Glomerular endothelial cell (primary cell): ENCODE measurements around the gene FAM107B. TPM values are rescaled to one million over a fixed set of nuclear protein-coding genes. Genes with fewer than 3 reads are reported as not detected.
A peak's percentile ranks its signal among the peaks of the same experiment; 100 is the strongest.

Experiments used
- DNase-seq: peaks from one replicate; pipeline ENCODE4 v3.0.0-alpha.2; 2011; ENCODE audit warnings: low read depth, low spot score; ENCODE audit errors: extremely low read depth
- total RNA-seq: library from RNA; depleted of rRNA; stranded (reverse); fragments of >200 nt; gene quantifications from 2 replicates; pipeline ENCODE4 v1.2.3, GENCODE V29; 2015

The FAM107B gene
- total RNA-seq, 1 donor from 2014 or later: 81.1 TPM

- no peak for DNase-seq
Observed at GRCh38 chr10:14779001-14779651, 4.4 kb upstream of the FAM107B start.

- no peak for DNase-seq
Observed at GRCh38 chr10:14776546-14776945, 1.8 kb upstream of the FAM107B start.

- no peak for DNase-seq
Observed at GRCh38 chr10:14775656-14776055, 959 bp upstream of the FAM107B start.

GRCh38 chr10:14774214-14774580, 500 bp downstream of the FAM107B start:
- DNase-seq: no peak

- DNase-seq: no peak
Observed at GRCh38 chr10:14773551-14774213, 1.0 kb downstream of the FAM107B start.

GRCh38 chr10:14772399-14772798, 2.3 kb downstream of the FAM107B start:
- no peak for DNase-seq

- no peak for DNase-seq
Observed at GRCh38 chr10:14770927-14771326, 3.8 kb downstream of the FAM107B start.

GRCh38 chr10:14761372-14761771, 13.3 kb downstream of the FAM107B start:
- no peak for DNase-seq

- DNase-seq: no peak
Observed at GRCh38 chr10:14758994-14759664, 15.6 kb downstream of the FAM107B start.

- DNase-seq: no peak
Observed at GRCh38 chr10:14758451-14758850, 16.2 kb downstream of the FAM107B start.

GRCh38 chr10:14757986-14758385, 16.7 kb downstream of the FAM107B start:
- no peak for DNase-seq

- DNase-seq: no peak
Observed at GRCh38 chr10:14757394-14757793, 17.3 kb downstream of the FAM107B start.

GRCh38 chr10:14753441-14753840, 21.3 kb downstream of the FAM107B start:
- no peak for DNase-seq

GRCh38 chr10:14751921-14752320, 22.8 kb downstream of the FAM107B start:
- no peak for DNase-seq

GRCh38 chr10:14751014-14751896, 23.4 kb downstream of the FAM107B start:
- DNase-seq: no peak

- DNase-seq: peak; percentile 4
Observed at GRCh38 chr10:14749070-14749809, 25.5 kb downstream of the FAM107B start.

GRCh38 chr10:14748441-14748840, 26.3 kb downstream of the FAM107B start:
- DNase-seq: no peak

- no peak for DNase-seq
Observed at GRCh38 chr10:14742815-14743214, 31.9 kb downstream of the FAM107B start.

- no peak for DNase-seq
Observed at GRCh38 chr10:14742382-14742781, 32.3 kb downstream of the FAM107B start.

GRCh38 chr10:14740684-14741247, 33.9 kb downstream of the FAM107B start:
- DNase-seq: no peak
